ENCODE data around the gene MPIG6B.

DNA sequence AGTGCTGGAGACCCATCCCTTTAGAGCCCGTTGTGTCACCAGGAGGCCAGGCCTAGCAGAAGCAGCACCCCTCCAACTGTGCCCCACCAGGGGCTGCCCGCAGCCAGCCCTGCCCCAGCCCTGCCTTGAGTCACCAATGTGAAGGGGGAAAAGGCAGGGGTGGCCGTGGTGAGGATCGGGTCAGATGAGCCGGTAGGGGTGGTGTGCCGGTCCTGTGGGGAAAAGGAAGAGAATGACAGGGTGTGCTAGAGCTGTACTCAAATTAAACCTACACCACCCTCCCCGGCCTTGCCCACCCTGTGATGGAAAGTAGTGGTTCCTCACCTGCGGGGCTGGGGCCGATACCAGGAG is 42.4 kb downstream of the MPIG6B start:
- TF ChIP-seq CTCF (IDR thresholded peaks at IDR 0.05) (no peak), EP300 (IDR thresholded peaks at IDR 0.05) (no peak), POLR2A (IDR thresholded peaks at IDR 0.05) (no peak), POLR2AphosphoS5 (IDR thresholded peaks at IDR 0.05) (no peak)

All from sigmoid colon (tissue), 4 donors.